ENCODE measurements around the gene DDX31. TPM values are rescaled to one million over a fixed set of nuclear protein-coding genes. Genes with fewer than 3 reads are reported as not detected.

Gene DDX31
- total RNA-seq, 1 experiment from 2014 or later: 26.2 TPM

DNA sequence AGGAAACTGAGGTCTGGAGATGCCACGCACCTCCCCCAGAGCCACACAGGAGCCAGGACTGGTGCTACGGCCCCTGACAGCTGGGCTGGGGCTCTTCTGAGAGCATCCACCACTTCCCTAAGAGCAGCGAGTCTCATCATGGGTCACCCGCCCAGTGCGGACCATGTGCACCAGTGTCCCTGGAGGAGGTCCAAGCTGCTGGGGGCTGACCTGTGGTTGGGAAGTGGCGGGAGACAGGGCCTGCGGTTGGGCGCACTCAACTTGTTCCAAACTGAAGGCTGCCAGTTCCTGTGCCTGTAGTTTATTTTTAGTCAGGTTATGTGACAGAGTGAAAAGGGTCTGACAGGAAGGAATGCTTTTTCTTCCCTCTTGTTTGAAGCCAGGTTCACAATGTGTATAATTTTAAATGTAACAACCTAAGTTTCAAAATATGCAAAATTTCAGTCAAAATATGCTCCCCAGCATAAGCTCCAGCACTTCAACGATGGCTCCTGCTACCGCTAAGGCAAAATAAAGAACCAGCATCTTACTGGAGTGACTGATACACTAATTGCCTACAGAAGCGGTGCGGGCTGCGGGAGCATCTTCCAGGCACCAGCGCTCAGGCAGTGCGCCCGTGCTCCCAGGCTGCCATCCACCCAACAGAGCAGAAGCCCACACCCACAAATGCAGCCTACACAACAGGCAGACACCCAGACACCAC, 72.6 kb downstream of the DDX31 start (continued):
- TF ChIP-seq IRF2 (CRISPR knock-in tag; IDR thresholded peaks at IDR 0.05; ENCODE audit: borderline replicate concordance, low read depth) (no peak), SMAD4 (CRISPR knock-in tag; IDR thresholded peaks at IDR 0.05) (no peak), ETV6 (CRISPR knock-in tag; IDR thresholded peaks at IDR 0.05) (no peak), ZNF219 (CRISPR knock-in tag; IDR thresholded peaks at IDR 0.05; ENCODE audit: borderline replicate concordance) (no peak)
- TF ChIP-seq, protein P1, sequence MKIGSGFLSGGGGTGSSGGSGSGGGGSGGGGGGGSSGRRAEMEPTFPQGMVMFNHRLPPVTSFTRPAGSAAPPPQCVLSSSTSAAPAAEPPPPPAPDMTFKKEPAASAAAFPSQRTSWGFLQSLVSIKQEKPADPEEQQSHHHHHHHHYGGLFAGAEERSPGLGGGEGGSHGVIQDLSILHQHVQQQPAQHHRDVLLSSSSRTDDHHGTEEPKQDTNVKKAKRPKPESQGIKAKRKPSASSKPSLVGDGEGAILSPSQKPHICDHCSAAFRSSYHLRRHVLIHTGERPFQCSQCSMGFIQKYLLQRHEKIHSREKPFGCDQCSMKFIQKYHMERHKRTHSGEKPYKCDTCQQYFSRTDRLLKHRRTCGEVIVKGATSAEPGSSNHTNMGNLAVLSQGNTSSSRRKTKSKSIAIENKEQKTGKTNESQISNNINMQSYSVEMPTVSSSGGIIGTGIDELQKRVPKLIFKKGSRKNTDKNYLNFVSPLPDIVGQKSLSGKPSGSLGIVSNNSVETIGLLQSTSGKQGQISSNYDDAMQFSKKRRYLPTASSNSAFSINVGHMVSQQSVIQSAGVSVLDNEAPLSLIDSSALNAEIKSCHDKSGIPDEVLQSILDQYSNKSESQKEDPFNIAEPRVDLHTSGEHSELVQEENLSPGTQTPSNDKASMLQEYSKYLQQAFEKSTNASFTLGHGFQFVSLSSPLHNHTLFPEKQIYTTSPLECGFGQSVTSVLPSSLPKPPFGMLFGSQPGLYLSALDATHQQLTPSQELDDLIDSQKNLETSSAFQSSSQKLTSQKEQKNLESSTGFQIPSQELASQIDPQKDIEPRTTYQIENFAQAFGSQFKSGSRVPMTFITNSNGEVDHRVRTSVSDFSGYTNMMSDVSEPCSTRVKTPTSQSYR (CRISPR knock-in tag; IDR thresholded peaks at IDR 0.05): no peak
- TF ChIP-seq, protein P2, sequence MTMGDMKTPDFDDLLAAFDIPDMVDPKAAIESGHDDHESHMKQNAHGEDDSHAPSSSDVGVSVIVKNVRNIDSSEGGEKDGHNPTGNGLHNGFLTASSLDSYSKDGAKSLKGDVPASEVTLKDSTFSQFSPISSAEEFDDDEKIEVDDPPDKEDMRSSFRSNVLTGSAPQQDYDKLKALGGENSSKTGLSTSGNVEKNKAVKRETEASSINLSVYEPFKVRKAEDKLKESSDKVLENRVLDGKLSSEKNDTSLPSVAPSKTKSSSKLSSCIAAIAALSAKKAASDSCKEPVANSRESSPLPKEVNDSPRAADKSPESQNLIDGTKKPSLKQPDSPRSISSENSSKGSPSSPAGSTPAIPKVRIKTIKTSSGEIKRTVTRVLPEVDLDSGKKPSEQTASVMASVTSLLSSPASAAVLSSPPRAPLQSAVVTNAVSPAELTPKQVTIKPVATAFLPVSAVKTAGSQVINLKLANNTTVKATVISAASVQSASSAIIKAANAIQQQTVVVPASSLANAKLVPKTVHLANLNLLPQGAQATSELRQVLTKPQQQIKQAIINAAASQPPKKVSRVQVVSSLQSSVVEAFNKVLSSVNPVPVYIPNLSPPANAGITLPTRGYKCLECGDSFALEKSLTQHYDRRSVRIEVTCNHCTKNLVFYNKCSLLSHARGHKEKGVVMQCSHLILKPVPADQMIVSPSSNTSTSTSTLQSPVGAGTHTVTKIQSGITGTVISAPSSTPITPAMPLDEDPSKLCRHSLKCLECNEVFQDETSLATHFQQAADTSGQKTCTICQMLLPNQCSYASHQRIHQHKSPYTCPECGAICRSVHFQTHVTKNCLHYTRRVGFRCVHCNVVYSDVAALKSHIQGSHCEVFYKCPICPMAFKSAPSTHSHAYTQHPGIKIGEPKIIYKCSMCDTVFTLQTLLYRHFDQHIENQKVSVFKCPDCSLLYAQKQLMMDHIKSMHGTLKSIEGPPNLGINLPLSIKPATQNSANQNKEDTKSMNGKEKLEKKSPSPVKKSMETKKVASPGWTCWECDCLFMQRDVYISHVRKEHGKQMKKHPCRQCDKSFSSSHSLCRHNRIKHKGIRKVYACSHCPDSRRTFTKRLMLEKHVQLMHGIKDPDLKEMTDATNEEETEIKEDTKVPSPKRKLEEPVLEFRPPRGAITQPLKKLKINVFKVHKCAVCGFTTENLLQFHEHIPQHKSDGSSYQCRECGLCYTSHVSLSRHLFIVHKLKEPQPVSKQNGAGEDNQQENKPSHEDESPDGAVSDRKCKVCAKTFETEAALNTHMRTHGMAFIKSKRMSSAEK (CRISPR knock-in tag; IDR thresholded peaks at IDR 0.05; ENCODE audit: borderline replicate concordance): no peak
- TF ChIP-seq, protein P3, sequence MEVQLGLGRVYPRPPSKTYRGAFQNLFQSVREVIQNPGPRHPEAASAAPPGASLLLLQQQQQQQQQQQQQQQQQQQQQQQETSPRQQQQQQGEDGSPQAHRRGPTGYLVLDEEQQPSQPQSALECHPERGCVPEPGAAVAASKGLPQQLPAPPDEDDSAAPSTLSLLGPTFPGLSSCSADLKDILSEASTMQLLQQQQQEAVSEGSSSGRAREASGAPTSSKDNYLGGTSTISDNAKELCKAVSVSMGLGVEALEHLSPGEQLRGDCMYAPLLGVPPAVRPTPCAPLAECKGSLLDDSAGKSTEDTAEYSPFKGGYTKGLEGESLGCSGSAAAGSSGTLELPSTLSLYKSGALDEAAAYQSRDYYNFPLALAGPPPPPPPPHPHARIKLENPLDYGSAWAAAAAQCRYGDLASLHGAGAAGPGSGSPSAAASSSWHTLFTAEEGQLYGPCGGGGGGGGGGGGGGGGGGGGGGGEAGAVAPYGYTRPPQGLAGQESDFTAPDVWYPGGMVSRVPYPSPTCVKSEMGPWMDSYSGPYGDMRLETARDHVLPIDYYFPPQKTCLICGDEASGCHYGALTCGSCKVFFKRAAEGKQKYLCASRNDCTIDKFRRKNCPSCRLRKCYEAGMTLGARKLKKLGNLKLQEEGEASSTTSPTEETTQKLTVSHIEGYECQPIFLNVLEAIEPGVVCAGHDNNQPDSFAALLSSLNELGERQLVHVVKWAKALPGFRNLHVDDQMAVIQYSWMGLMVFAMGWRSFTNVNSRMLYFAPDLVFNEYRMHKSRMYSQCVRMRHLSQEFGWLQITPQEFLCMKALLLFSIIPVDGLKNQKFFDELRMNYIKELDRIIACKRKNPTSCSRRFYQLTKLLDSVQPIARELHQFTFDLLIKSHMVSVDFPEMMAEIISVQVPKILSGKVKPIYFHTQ (CRISPR knock-in tag; IDR thresholded peaks at IDR 0.05): no peak

DNA sequence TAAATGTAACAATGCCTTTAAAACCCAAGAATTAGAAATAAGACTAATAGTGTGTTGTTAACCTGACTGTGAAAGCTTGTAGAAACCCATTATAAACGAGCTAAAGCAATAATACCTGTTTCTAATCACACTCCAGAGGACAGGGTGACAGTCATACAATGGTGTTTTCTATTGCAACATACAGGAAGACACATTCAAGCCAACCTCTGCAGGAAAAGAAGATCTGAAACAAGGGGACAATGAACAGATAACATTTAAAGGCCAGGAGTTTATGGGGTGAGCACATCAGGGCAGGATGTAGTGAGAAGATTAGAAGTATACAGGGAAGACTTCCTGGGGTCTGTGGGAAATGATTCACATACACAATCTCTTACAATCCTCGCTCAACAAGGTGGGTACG, 73.6 kb downstream of the DDX31 start:
- no peak for ATAC-seq
- Mint-ChIP-seq H3K9me3 (no peaks in the 10 kb centered on the region), H3K4me1 (peaks cover 26% of the 10 kb centered on the region), H3K36me3 (peaks cover 29% of the 10 kb centered on the region), H3K27ac (no peak overlapping the region), H3K27me3 (ENCODE audit: low read depth) (peaks cover 23% of the 10 kb centered on the region), H3K4me3 (no peak overlapping the region)
- POLR2A ChIA-PET: no interaction called here
- DNase-seq (ENCODE audit: low spot score): no peak
- CTCF ChIA-PET: no interaction called here
- TF ChIP-seq SMAD3 (CRISPR knock-in tag; IDR thresholded peaks at IDR 0.05; ENCODE audit: borderline replicate concordance) (no peak), ATF1 (CRISPR knock-in tag; IDR thresholded peaks at IDR 0.05) (no peak), NFYB (CRISPR knock-in tag; conservative IDR thresholded peaks at IDR 0.05; ENCODE audit: low read depth) (no peak), ZNF263 (CRISPR knock-in tag; IDR thresholded peaks at IDR 0.05; ENCODE audit: low read depth) (no peak), SMAD4 (CRISPR knock-in tag; IDR thresholded peaks at IDR 0.05) (no peak), SOX15 (CRISPR knock-in tag; IDR thresholded peaks at IDR 0.05) (no peak), ZNF219 (CRISPR knock-in tag; IDR thresholded peaks at IDR 0.05; ENCODE audit: borderline replicate concordance) (no peak), CREM (CRISPR knock-in tag; IDR thresholded peaks at IDR 0.05) (no peak)
- TF ChIP-seq, protein P4, sequence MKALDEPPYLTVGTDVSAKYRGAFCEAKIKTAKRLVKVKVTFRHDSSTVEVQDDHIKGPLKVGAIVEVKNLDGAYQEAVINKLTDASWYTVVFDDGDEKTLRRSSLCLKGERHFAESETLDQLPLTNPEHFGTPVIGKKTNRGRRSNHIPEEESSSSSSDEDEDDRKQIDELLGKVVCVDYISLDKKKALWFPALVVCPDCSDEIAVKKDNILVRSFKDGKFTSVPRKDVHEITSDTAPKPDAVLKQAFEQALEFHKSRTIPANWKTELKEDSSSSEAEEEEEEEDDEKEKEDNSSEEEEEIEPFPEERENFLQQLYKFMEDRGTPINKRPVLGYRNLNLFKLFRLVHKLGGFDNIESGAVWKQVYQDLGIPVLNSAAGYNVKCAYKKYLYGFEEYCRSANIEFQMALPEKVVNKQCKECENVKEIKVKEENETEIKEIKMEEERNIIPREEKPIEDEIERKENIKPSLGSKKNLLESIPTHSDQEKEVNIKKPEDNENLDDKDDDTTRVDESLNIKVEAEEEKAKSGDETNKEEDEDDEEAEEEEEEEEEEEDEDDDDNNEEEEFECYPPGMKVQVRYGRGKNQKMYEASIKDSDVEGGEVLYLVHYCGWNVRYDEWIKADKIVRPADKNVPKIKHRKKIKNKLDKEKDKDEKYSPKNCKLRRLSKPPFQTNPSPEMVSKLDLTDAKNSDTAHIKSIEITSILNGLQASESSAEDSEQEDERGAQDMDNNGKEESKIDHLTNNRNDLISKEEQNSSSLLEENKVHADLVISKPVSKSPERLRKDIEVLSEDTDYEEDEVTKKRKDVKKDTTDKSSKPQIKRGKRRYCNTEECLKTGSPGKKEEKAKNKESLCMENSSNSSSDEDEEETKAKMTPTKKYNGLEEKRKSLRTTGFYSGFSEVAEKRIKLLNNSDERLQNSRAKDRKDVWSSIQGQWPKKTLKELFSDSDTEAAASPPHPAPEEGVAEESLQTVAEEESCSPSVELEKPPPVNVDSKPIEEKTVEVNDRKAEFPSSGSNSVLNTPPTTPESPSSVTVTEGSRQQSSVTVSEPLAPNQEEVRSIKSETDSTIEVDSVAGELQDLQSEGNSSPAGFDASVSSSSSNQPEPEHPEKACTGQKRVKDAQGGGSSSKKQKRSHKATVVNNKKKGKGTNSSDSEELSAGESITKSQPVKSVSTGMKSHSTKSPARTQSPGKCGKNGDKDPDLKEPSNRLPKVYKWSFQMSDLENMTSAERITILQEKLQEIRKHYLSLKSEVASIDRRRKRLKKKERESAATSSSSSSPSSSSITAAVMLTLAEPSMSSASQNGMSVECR (CRISPR knock-in tag; IDR thresholded peaks at IDR 0.05; ENCODE audit: borderline replicate concordance): no peak
- TF ChIP-seq, protein P5, sequence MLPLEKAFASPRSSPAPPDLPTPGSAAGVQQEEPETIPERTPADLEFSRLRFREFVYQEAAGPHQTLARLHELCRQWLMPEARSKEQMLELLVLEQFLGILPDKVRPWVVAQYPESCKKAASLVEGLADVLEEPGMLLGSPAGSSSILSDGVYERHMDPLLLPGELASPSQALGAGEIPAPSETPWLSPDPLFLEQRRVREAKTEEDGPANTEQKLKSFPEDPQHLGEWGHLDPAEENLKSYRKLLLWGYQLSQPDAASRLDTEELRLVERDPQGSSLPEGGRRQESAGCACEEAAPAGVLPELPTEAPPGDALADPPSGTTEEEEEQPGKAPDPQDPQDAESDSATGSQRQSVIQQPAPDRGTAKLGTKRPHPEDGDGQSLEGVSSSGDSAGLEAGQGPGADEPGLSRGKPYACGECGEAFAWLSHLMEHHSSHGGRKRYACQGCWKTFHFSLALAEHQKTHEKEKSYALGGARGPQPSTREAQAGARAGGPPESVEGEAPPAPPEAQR (CRISPR knock-in tag; IDR thresholded peaks at IDR 0.05): no peak
- TF ChIP-seq, protein P6, sequence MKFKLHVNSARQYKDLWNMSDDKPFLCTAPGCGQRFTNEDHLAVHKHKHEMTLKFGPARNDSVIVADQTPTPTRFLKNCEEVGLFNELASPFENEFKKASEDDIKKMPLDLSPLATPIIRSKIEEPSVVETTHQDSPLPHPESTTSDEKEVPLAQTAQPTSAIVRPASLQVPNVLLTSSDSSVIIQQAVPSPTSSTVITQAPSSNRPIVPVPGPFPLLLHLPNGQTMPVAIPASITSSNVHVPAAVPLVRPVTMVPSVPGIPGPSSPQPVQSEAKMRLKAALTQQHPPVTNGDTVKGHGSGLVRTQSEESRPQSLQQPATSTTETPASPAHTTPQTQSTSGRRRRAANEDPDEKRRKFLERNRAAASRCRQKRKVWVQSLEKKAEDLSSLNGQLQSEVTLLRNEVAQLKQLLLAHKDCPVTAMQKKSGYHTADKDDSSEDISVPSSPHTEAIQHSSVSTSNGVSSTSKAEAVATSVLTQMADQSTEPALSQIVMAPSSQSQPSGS (CRISPR knock-in tag; IDR thresholded peaks at IDR 0.05; ENCODE audit: borderline replicate concordance, low read depth): no peak

All from WTC11 (cell line).